ENCODE data around the gene SLC15A4. TPM values are rescaled to one million over a fixed set of nuclear protein-coding genes. Genes with fewer than 3 reads are reported as not detected.

SLC15A4 gene
- total and polyA plus RNA-seq, 9 of the 15 experiments (the other 6 are each of a cell fraction or from before 2014, with no cell fraction given), result 5.5 to 20.8 (median 10.1) TPM

DNA sequence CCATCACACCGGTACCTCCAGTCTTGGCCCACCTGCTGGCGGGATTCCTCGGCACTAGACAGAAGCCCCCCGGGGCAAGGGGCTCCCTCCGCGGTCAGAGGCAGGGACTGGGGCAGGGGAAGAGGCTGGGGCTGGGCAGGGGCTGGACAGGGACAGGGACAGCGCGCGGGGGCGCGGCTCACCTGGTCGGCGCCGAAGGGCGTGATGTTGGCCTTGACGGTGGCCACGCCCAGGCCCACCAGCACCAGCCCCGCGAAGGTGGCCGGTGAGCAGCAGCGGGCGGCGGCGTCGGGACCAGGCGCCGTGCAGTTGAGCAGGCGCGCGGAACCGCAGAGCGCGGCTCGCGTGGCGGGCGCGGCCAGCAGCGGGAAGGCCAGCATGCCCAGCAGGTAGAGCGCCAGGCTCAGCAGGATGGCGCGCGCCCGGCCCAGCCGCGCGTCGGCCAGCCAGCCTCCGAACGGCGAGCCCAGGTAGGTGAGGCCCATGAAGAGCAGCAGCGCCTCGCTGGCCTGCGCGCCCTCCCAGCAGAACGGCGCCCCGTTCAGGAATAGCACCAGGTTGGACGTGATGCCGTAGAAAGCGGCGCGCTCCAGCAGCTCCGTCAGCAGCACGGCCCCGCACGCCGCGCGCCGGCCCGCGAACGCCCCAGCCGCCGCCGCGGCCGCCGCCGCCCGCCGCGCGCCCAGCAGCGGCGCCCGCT lies 392 bp downstream of the SLC15A4 start (continued):
- TF ChIP-seq MTA3 (IDR thresholded peaks at IDR 0.05; ENCODE audit: borderline replicate concordance), result peak; percentile 20; the same call in 1 of the 2 replicates
- 0 out of 2 replicates have a peak, but pooled peaks have one; percentile 26 for TF ChIP-seq E2F3 (CRISPR knock-in tag; IDR thresholded peaks at IDR 0.05)
- 0 out of 2 replicates have a peak, but pooled peaks have one; percentile 18 for TF ChIP-seq SIN3B (IDR thresholded peaks at IDR 0.05; ENCODE audit: low read depth)
- TF ChIP-seq, protein P1, sequence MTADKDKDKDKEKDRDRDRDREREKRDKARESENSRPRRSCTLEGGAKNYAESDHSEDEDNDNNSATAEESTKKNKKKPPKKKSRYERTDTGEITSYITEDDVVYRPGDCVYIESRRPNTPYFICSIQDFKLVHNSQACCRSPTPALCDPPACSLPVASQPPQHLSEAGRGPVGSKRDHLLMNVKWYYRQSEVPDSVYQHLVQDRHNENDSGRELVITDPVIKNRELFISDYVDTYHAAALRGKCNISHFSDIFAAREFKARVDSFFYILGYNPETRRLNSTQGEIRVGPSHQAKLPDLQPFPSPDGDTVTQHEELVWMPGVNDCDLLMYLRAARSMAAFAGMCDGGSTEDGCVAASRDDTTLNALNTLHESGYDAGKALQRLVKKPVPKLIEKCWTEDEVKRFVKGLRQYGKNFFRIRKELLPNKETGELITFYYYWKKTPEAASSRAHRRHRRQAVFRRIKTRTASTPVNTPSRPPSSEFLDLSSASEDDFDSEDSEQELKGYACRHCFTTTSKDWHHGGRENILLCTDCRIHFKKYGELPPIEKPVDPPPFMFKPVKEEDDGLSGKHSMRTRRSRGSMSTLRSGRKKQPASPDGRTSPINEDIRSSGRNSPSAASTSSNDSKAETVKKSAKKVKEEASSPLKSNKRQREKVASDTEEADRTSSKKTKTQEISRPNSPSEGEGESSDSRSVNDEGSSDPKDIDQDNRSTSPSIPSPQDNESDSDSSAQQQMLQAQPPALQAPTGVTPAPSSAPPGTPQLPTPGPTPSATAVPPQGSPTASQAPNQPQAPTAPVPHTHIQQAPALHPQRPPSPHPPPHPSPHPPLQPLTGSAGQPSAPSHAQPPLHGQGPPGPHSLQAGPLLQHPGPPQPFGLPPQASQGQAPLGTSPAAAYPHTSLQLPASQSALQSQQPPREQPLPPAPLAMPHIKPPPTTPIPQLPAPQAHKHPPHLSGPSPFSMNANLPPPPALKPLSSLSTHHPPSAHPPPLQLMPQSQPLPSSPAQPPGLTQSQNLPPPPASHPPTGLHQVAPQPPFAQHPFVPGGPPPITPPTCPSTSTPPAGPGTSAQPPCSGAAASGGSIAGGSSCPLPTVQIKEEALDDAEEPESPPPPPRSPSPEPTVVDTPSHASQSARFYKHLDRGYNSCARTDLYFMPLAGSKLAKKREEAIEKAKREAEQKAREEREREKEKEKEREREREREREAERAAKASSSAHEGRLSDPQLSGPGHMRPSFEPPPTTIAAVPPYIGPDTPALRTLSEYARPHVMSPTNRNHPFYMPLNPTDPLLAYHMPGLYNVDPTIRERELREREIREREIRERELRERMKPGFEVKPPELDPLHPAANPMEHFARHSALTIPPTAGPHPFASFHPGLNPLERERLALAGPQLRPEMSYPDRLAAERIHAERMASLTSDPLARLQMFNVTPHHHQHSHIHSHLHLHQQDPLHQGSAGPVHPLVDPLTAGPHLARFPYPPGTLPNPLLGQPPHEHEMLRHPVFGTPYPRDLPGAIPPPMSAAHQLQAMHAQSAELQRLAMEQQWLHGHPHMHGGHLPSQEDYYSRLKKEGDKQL (CRISPR knock-in tag; IDR thresholded peaks at IDR 0.05; ENCODE audit: borderline replicate concordance), result no peak
- no peak for TF ChIP-seq ASH1L (IDR thresholded peaks at IDR 0.05; ENCODE audit: borderline replicate concordance, low read depth, partially characterized antibody)
- TF ChIP-seq NFATC3 (IDR thresholded peaks at IDR 0.05), result no peak
- TF ChIP-seq ILF3 (IDR thresholded peaks at IDR 0.05; ENCODE audit: borderline replicate concordance), result no peak
- TF ChIP-seq, protein P2, sequence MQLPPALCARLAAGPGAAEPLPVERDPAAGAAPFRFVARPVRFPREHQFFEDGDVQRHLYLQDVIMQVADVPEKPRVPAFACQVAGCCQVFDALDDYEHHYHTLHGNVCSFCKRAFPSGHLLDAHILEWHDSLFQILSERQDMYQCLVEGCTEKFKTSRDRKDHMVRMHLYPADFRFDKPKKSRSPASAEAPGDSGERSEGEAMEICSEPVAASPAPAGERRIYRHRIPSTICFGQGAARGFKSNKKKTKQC (CRISPR knock-in tag; IDR thresholded peaks at IDR 0.05), result 0 out of 2 replicates have a peak, but pooled peaks have one; percentile 40
- peak; percentile 89 for TF ChIP-seq HNRNPLL (IDR thresholded peaks at IDR 0.05; ENCODE audit: low read depth, low read length, poor library complexity, severe bottlenecking)
- TF ChIP-seq, protein P3, sequence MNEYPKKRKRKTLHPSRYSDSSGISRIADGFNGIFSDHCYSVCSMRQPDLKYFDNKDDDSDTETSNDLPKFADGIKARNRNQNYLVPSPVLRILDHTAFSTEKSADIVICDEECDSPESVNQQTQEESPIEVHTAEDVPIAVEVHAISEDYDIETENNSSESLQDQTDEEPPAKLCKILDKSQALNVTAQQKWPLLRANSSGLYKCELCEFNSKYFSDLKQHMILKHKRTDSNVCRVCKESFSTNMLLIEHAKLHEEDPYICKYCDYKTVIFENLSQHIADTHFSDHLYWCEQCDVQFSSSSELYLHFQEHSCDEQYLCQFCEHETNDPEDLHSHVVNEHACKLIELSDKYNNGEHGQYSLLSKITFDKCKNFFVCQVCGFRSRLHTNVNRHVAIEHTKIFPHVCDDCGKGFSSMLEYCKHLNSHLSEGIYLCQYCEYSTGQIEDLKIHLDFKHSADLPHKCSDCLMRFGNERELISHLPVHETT (CRISPR knock-in tag; conservative IDR thresholded peaks at IDR 0.05 in 1 of 2, IDR thresholded peaks at IDR 0.05 in 1 of 2), result no peak; a peak in 1 of 4 replicates
- TF ChIP-seq MAX (CRISPR knock-in tag; IDR thresholded peaks at IDR 0.05), result peak; percentile 38; the same call in 1 of the 2 replicates
- TF ChIP-seq, protein P4, sequence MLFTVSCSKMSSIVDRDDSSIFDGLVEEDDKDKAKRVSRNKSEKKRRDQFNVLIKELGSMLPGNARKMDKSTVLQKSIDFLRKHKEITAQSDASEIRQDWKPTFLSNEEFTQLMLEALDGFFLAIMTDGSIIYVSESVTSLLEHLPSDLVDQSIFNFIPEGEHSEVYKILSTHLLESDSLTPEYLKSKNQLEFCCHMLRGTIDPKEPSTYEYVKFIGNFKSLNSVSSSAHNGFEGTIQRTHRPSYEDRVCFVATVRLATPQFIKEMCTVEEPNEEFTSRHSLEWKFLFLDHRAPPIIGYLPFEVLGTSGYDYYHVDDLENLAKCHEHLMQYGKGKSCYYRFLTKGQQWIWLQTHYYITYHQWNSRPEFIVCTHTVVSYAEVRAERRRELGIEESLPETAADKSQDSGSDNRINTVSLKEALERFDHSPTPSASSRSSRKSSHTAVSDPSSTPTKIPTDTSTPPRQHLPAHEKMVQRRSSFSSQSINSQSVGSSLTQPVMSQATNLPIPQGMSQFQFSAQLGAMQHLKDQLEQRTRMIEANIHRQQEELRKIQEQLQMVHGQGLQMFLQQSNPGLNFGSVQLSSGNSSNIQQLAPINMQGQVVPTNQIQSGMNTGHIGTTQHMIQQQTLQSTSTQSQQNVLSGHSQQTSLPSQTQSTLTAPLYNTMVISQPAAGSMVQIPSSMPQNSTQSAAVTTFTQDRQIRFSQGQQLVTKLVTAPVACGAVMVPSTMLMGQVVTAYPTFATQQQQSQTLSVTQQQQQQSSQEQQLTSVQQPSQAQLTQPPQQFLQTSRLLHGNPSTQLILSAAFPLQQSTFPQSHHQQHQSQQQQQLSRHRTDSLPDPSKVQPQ (CRISPR knock-in tag; IDR thresholded peaks at IDR 0.05; ENCODE audit: borderline replicate concordance), result no peak
- TF ChIP-seq ESRRA (IDR thresholded peaks at IDR 0.05; ENCODE audit: borderline replicate concordance, low read depth), result peak; percentile 20; the same call in 1 of the 2 replicates
- TF ChIP-seq RHOXF2B (CRISPR knock-in tag; conservative IDR thresholded peaks at IDR 0.05), result no peak
- peak; percentile 57 for TF ChIP-seq RBBP5 (IDR thresholded peaks at IDR 0.05; ENCODE audit: borderline replicate concordance, insufficient read depth, low read length, poor library complexity, severe bottlenecking)
